Activated naive CD4-positive, alpha-beta T cell treated with anti-CD3 and anti-CD28 coated beads, Interleukin-2, amount 10 ng/mL, durations not matched to agents 7 days and 5 days (primary cell): ENCODE results near the gene PCMTD2.
A peak's percentile ranks its signal among the peaks of the same experiment; 100 is the strongest.

Experiments used
- CTCF ChIA-PET: fragments of 350-600 bp; sonication (Branson Sonifier 250); formaldehyde crosslinking; loops from one replicate; lab custom pipeline; 2021; ENCODE audit warnings: antibody characterized with exemption; lab: Charles Lee
- DNase-seq: peaks from one replicate; pipeline ENCODE4 v3.0.0-alpha.2; 2020
- H3K27ac Mint-ChIP-seq: one replicate; pipeline ENCODE4 v1.8.0; 2021; ENCODE audit warnings: mild to moderate bottlenecking, moderate library complexity, mixed read lengths
- H3K27me3 Mint-ChIP-seq: one replicate; pipeline ENCODE4 v1.8.0; 2021; ENCODE audit warnings: mild to moderate bottlenecking, mixed read lengths
- H3K36me3 Mint-ChIP-seq: one replicate; pipeline ENCODE4 v1.8.0; 2021; ENCODE audit warnings: mixed read lengths
- H3K4me1 Mint-ChIP-seq: one replicate; pipeline ENCODE4 v1.8.0; 2021; ENCODE audit warnings: mixed read lengths
- H3K4me3 Mint-ChIP-seq: one replicate; pipeline ENCODE4 v1.8.0; 2021; ENCODE audit warnings: mild to moderate bottlenecking, moderate library complexity, mixed read lengths
- H3K9me3 Mint-ChIP-seq: one replicate; pipeline ENCODE4 v1.8.0; 2021; ENCODE audit warnings: mixed read lengths

PCMTD2 gene

GRCh38 chr20:64255361-64256281 is at the start of gene PCMTD2:
PCMTD2 (plus strand) TSS chr20:64255748; CDS start chr20:64259966, 4,218 bp downstream.
- CTCF ChIA-PET: interaction anchor here (0.7 to 1.8 kb wide), 5 partner anchors 28 to 462 kb away, joined by 3 to 8 read pairs (median 3); no protein-coding TSS in a partner anchor
- Mint-ChIP-seq H3K27ac (peak within 1 kb of the TSS; percentile 91), H3K4me1 (peaks cover 51% of the 10 kb centered on the region), H3K27me3 (peaks cover 7% of the 10 kb centered on the region), H3K4me3 (peak within 1 kb of the TSS; percentile 83), H3K36me3 (peaks cover 15% of the 10 kb centered on the region), H3K9me3 (no peaks in the 10 kb centered on the region)
- DNase-seq: peak; percentile 89

- DNase-seq: no peak
- Mint-ChIP-seq H3K4me3 (no peak overlapping the region), H3K36me3 (no peaks in the 10 kb centered on the region), H3K27ac (no peak overlapping the region), H3K27me3 (no peaks in the 10 kb centered on the region), H3K9me3 (no peaks in the 10 kb centered on the region), H3K4me1 (no peaks in the 10 kb centered on the region)
- CTCF ChIA-PET: no interaction called here
These were observed 48.9 kb upstream of the PCMTD2 start for GRCh38 chr20:64206614-64207013.

- Mint-ChIP-seq H3K27me3 (peaks cover 2% of the 10 kb centered on the region), H3K36me3 (no peaks in the 10 kb centered on the region), H3K27ac (no peak overlapping the region), H3K4me1 (no peaks in the 10 kb centered on the region), H3K9me3 (no peaks in the 10 kb centered on the region), H3K4me3 (no peak overlapping the region)
- CTCF ChIA-PET: no interaction called here
- no peak for DNase-seq
These were observed 47.6 kb upstream of the PCMTD2 start for GRCh38 chr20:64207641-64208590.

GRCh38 chr20:64209148-64209547 is 46.4 kb upstream of the PCMTD2 start:
- H3K27ac Mint-ChIP-seq: no peak overlapping the region
- CTCF ChIA-PET: no interaction called here
- peaks cover 7% of the 10 kb centered on the region for H3K27me3 Mint-ChIP-seq
- H3K4me1 Mint-ChIP-seq: no peaks in the 10 kb centered on the region
- no peaks in the 10 kb centered on the region for H3K36me3 Mint-ChIP-seq
- no peak overlapping the region for H3K4me3 Mint-ChIP-seq
- no peak for DNase-seq
- no peaks in the 10 kb centered on the region for H3K9me3 Mint-ChIP-seq

GRCh38 chr20:64210656-64211369 is 44.7 kb upstream of the PCMTD2 start:
- Mint-ChIP-seq H3K27me3 (peaks cover 8% of the 10 kb centered on the region), H3K36me3 (no peaks in the 10 kb centered on the region), H3K27ac (no peak overlapping the region), H3K9me3 (no peaks in the 10 kb centered on the region), H3K4me1 (peaks cover 9% of the 10 kb centered on the region), H3K4me3 (no peak overlapping the region)
- CTCF ChIA-PET: no interaction called here
- no peak for DNase-seq

GRCh38 chr20:64211874-64212658 is 43.5 kb upstream of the PCMTD2 start:
- Mint-ChIP-seq H3K9me3 (no peaks in the 10 kb centered on the region), H3K36me3 (no peaks in the 10 kb centered on the region), H3K4me1 (peaks cover 9% of the 10 kb centered on the region), H3K27ac (no peak overlapping the region), H3K4me3 (no peak overlapping the region), H3K27me3 (peaks cover 12% of the 10 kb centered on the region)
- no peak for DNase-seq
- CTCF ChIA-PET: no interaction called here

GRCh38 chr20:64212755-64213154 is 42.8 kb upstream of the PCMTD2 start:
- CTCF ChIA-PET: no interaction called here
- H3K9me3 Mint-ChIP-seq: no peaks in the 10 kb centered on the region
- H3K4me1 Mint-ChIP-seq: peaks cover 9% of the 10 kb centered on the region

GRCh38 chr20:64214113-64214512 is 41.4 kb upstream of the PCMTD2 start:
- Mint-ChIP-seq H3K9me3 (no peaks in the 10 kb centered on the region), H3K4me3 (no peak overlapping the region), H3K27ac (no peak overlapping the region), H3K4me1 (peaks cover 9% of the 10 kb centered on the region), H3K36me3 (no peaks in the 10 kb centered on the region), H3K27me3 (peaks cover 12% of the 10 kb centered on the region)
- CTCF ChIA-PET: no interaction called here
- no peak for DNase-seq

More at GRCh38 chr20:64212755-64213154, 42.8 kb upstream of the PCMTD2 start:
- no peak overlapping the region for H3K27ac Mint-ChIP-seq
- no peak for DNase-seq
- H3K4me3 Mint-ChIP-seq: no peak overlapping the region
- no peaks in the 10 kb centered on the region for H3K36me3 Mint-ChIP-seq
- peaks cover 12% of the 10 kb centered on the region for H3K27me3 Mint-ChIP-seq

GRCh38 chr20:64214952-64215351 is 40.6 kb upstream of the PCMTD2 start:
- CTCF ChIA-PET: no interaction called here
- Mint-ChIP-seq H3K4me1 (peaks cover 9% of the 10 kb centered on the region), H3K27me3 (peaks cover 12% of the 10 kb centered on the region), H3K9me3 (no peaks in the 10 kb centered on the region), H3K27ac (no peak overlapping the region), H3K4me3 (no peak overlapping the region), H3K36me3 (no peaks in the 10 kb centered on the region)
- no peak for DNase-seq

GRCh38 chr20:64216036-64216435 is 39.5 kb upstream of the PCMTD2 start:
- Mint-ChIP-seq H3K36me3 (no peaks in the 10 kb centered on the region), H3K9me3 (no peaks in the 10 kb centered on the region), H3K4me3 (no peak overlapping the region), H3K4me1 (peaks cover 9% of the 10 kb centered on the region), H3K27me3 (peaks cover 12% of the 10 kb centered on the region), H3K27ac (no peak overlapping the region)
- CTCF ChIA-PET: no interaction called here
- DNase-seq: no peak

GRCh38 chr20:64216910-64217309 is 38.6 kb upstream of the PCMTD2 start:
- Mint-ChIP-seq H3K4me3 (no peak overlapping the region), H3K36me3 (no peaks in the 10 kb centered on the region), H3K27me3 (peaks cover 15% of the 10 kb centered on the region), H3K9me3 (no peaks in the 10 kb centered on the region), H3K4me1 (peaks cover 9% of the 10 kb centered on the region), H3K27ac (no peak overlapping the region)
- no peak for DNase-seq
- CTCF ChIA-PET: no interaction called here

- Mint-ChIP-seq H3K4me1 (peaks cover 9% of the 10 kb centered on the region), H3K9me3 (no peaks in the 10 kb centered on the region), H3K27me3 (peaks cover 15% of the 10 kb centered on the region), H3K27ac (no peak overlapping the region), H3K4me3 (no peak overlapping the region), H3K36me3 (no peaks in the 10 kb centered on the region)
- DNase-seq: no peak
- CTCF ChIA-PET: no interaction called here
These were observed 37.9 kb upstream of the PCMTD2 start for GRCh38 chr20:64217539-64218221.

GRCh38 chr20:64219202-64219601 is 36.3 kb upstream of the PCMTD2 start:
- no peak overlapping the region for H3K4me3 Mint-ChIP-seq
- DNase-seq: no peak
- no peak overlapping the region for H3K27ac Mint-ChIP-seq

More at GRCh38 chr20:64219202-64219601, 36.3 kb upstream of the PCMTD2 start:
- peaks cover 15% of the 10 kb centered on the region for H3K27me3 Mint-ChIP-seq
- H3K4me1 Mint-ChIP-seq: peaks cover 9% of the 10 kb centered on the region
- H3K9me3 Mint-ChIP-seq: no peaks in the 10 kb centered on the region
- CTCF ChIA-PET: interaction anchor here (0.9 kb wide), 1 partner anchor 18 kb away, joined by 3 read pairs; no protein-coding TSS in a partner anchor
- no peaks in the 10 kb centered on the region for H3K36me3 Mint-ChIP-seq
